WTC11 (cell line): ENCODE results near the gene ZFAND3. TPM values are rescaled to one million over a fixed set of nuclear protein-coding genes. Genes with fewer than 3 reads are reported as not detected.

ENCODE experiments used
- ATAC-seq: fragments of 200-7000 bp; cut with Tn5 transposase; 2 replicates; pipeline ENCODE4 v1.10.0; 2021; ENCODE audit warnings: mild to moderate bottlenecking, moderate library complexity
- CTCF ChIA-PET: fragments of 300-600 bp; sonication (Branson Sonifier 250); formaldehyde crosslinking; loops from one replicate; lab custom pipeline; 2021; ENCODE audit warnings: antibody characterized with exemption; lab: Charles Lee
- POLR2A ChIA-PET: fragments of 350-600 bp; sonication (Branson Sonifier 250); formaldehyde crosslinking; loops from one replicate; lab custom pipeline; 2021; ENCODE audit warnings: antibody characterized with exemption; lab: Charles Lee
- DNase-seq: peaks from one replicate; pipeline ENCODE4 v3.0.0; 2021; ENCODE audit warnings: low spot score
- H3K27ac Mint-ChIP-seq: 2 replicates; pipeline ENCODE4 v1.8.0; 2021; ENCODE audit warnings: mixed read lengths
- H3K27me3 Mint-ChIP-seq: 2 replicates; pipeline ENCODE4 v1.8.0; 2021; ENCODE audit warnings: low read depth, mild to moderate bottlenecking, moderate library complexity, mixed read lengths
- H3K36me3 Mint-ChIP-seq: 2 replicates; pipeline ENCODE4 v1.8.0; 2021; ENCODE audit warnings: mixed read lengths
- H3K4me1 Mint-ChIP-seq: 2 replicates; pipeline ENCODE4 v1.8.0; 2022; ENCODE audit warnings: mixed read lengths
- H3K4me3 Mint-ChIP-seq: 2 replicates; pipeline ENCODE4 v1.8.0; 2021; ENCODE audit warnings: mild to moderate bottlenecking, moderate library complexity, mixed read lengths
- H3K9me3 Mint-ChIP-seq: 2 replicates; pipeline ENCODE4 v1.8.0; 2021; ENCODE audit warnings: mixed read lengths
- ESRRA ChIP-seq: sonication (generic); formaldehyde crosslinking; IDR thresholded peaks from 2 replicates; pipeline ENCODE4 v1.8.1; 2022; ENCODE audit warnings: mild to moderate bottlenecking, missing genetic modification reagents, borderline replicate concordance
- FOXJ3 ChIP-seq: sonication (generic); formaldehyde crosslinking; IDR thresholded peaks from 2 replicates; pipeline ENCODE4 v1.9.0; 2021; ENCODE audit warnings: missing genetic modification reagents, mild to moderate bottlenecking, borderline replicate concordance
- FOXK1 ChIP-seq: sonication (generic); formaldehyde crosslinking; IDR thresholded peaks from 2 replicates; pipeline ENCODE4 v1.8.0; 2022; ENCODE audit warnings: mild to moderate bottlenecking, moderate library complexity, missing genetic modification reagents
- FOXP1 ChIP-seq: sonication (generic); formaldehyde crosslinking; IDR thresholded peaks from 2 replicates; pipeline ENCODE4 v1.8.0; 2022; ENCODE audit warnings: missing genetic modification reagents, mild to moderate bottlenecking, moderate library complexity, borderline replicate concordance
- GRHL2 ChIP-seq: fragments of 250-450 bp; sonication (Bioruptor Pico); IDR thresholded peaks from 2 replicates; pipeline ENCODE4 v1.8.0; 2022; ENCODE audit warnings: mild to moderate bottlenecking, moderate library complexity; ENCODE audit not compliant: insufficient replicate concordance, severe bottlenecking
- JUN ChIP-seq: sonication (generic); formaldehyde crosslinking; IDR thresholded peaks from 2 replicates; pipeline ENCODE4 v1.8.0; 2023; ENCODE audit warnings: mild to moderate bottlenecking, missing genetic modification reagents
- MXD4 ChIP-seq: fragments of 250-450 bp; sonication (Bioruptor Pico); IDR thresholded peaks from 2 replicates; pipeline ENCODE4 v1.8.0; 2021; ENCODE audit warnings: mild to moderate bottlenecking, moderate library complexity, borderline replicate concordance
- MYBL2 ChIP-seq: sonication (generic); formaldehyde crosslinking; IDR thresholded peaks from 2 replicates; pipeline ENCODE4 v1.8.1; 2023; ENCODE audit warnings: mild to moderate bottlenecking, moderate library complexity, missing genetic modification reagents
- NR3C1 ChIP-seq: sonication (generic); formaldehyde crosslinking; conservative IDR thresholded peaks from 2 replicates; pipeline ENCODE4 v1.8.1; 2023; ENCODE audit warnings: low read depth, mild to moderate bottlenecking, missing genetic modification reagents
- SP1 ChIP-seq: sonication (generic); formaldehyde crosslinking; conservative IDR thresholded peaks from 2 replicates; pipeline ENCODE4 v1.8.1; 2022; ENCODE audit warnings: missing genetic modification reagents
- ZBTB21 ChIP-seq: sonication (generic); formaldehyde crosslinking; IDR thresholded peaks from 2 replicates; pipeline ENCODE4 v1.8.1; 2023; ENCODE audit warnings: mild to moderate bottlenecking, missing genetic modification reagents, borderline replicate concordance
- ZNF138 ChIP-seq: sonication (generic); formaldehyde crosslinking; conservative IDR thresholded peaks from 2 replicates; pipeline ENCODE4 v1.8.1; 2022; ENCODE audit warnings: mild to moderate bottlenecking, moderate library complexity, missing genetic modification reagents
- ZNF219 ChIP-seq: sonication (generic); formaldehyde crosslinking; IDR thresholded peaks from 2 replicates; pipeline ENCODE4 v1.8.0; 2023; ENCODE audit warnings: missing genetic modification reagents, mild to moderate bottlenecking, borderline replicate concordance
- ZNF423 ChIP-seq: fragments of 250-450 bp; sonication (Bioruptor Pico); IDR thresholded peaks from 2 replicates; pipeline ENCODE4 v2.1.2; 2022; ENCODE audit warnings: mild to moderate bottlenecking, moderate library complexity
- total RNA-seq: library from RNA; stranded (reverse); gene quantifications from 3 replicates; pipeline ENCODE4 v1.2.3, GENCODE V29; 2021
- TF ChIP-seq, protein P1 (sequence below): fragments of 200-600 bp; IDR thresholded peaks from 2 replicates; pipeline ENCODE4 v1.8.0; 2022; ENCODE audit warnings: antibody characterized with exemption
- TF ChIP-seq, protein P2 (sequence below): sonication (generic); formaldehyde crosslinking; IDR thresholded peaks from 2 replicates; pipeline ENCODE4 v1.8.1; 2023; ENCODE audit warnings: mild to moderate bottlenecking, missing genetic modification reagents, moderate library complexity
- TF ChIP-seq, protein P3 (sequence below): sonication (generic); formaldehyde crosslinking; IDR thresholded peaks from 2 replicates; pipeline ENCODE4 v1.8.1; 2022; ENCODE audit warnings: mild to moderate bottlenecking, missing genetic modification reagents, moderate library complexity, borderline replicate concordance
- TF ChIP-seq, protein P4 (sequence below): fragments of 250-450 bp; sonication (Bioruptor Pico); IDR thresholded peaks from 2 replicates; pipeline ENCODE4 v1.9.0; 2021; ENCODE audit warnings: mild to moderate bottlenecking, borderline replicate concordance
- TF ChIP-seq, protein P5 (sequence below): sonication (generic); formaldehyde crosslinking; IDR thresholded peaks from 2 replicates; pipeline ENCODE4 v1.8.1; 2023; ENCODE audit warnings: mild to moderate bottlenecking, missing genetic modification reagents, moderate library complexity
- TF ChIP-seq, protein P6 (sequence below): fragments of 250-450 bp; sonication (Bioruptor Pico); IDR thresholded peaks from 2 replicates; pipeline ENCODE4 v2.1.2; 2022; ENCODE audit warnings: mild to moderate bottlenecking, moderate library complexity
- TF ChIP-seq, protein P7 (sequence below): sonication (generic); formaldehyde crosslinking; IDR thresholded peaks from 2 replicates; pipeline ENCODE4 v1.8.1; 2023; ENCODE audit warnings: mild to moderate bottlenecking, missing genetic modification reagents
- TF ChIP-seq, protein P8 (sequence below): sonication (generic); formaldehyde crosslinking; IDR thresholded peaks from 2 replicates; pipeline ENCODE4 v1.8.0; 2022; ENCODE audit warnings: mild to moderate bottlenecking, missing genetic modification reagents

Gene ZFAND3
- total RNA-seq, 1 experiment from 2014 or later: 50.3 TPM

DNA sequence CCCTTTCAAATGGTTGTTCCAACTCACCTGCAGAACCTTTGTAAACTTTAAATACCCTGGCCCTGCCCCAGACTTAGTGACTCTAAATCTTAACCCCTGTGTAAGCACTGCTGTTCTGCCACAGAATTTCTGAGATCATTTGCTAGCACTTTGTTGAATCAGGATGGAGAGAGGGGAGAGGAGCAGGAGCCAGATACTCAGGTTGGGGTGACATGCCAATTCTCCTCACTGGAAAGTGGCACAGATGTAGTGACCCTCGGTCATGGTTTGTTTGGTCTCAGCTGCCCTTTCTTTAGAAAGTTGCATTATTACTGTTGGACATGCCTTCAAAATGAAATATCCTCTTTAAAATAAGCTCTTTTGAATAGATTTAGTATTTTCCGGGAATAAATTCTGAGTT is 168.0 kb downstream of the ZFAND3 start:
- no peak overlapping the region for H3K27ac Mint-ChIP-seq
- POLR2A ChIA-PET: no interaction called here
- ATAC-seq (no peak), DNase-seq (no peak)
- H3K27me3 Mint-ChIP-seq: no peaks in the 10 kb centered on the region
- CTCF ChIA-PET: no interaction called here
- H3K9me3 Mint-ChIP-seq: no peaks in the 10 kb centered on the region
- peaks cover 18% of the 10 kb centered on the region for H3K4me1 Mint-ChIP-seq
- TF ChIP-seq, protein P1, sequence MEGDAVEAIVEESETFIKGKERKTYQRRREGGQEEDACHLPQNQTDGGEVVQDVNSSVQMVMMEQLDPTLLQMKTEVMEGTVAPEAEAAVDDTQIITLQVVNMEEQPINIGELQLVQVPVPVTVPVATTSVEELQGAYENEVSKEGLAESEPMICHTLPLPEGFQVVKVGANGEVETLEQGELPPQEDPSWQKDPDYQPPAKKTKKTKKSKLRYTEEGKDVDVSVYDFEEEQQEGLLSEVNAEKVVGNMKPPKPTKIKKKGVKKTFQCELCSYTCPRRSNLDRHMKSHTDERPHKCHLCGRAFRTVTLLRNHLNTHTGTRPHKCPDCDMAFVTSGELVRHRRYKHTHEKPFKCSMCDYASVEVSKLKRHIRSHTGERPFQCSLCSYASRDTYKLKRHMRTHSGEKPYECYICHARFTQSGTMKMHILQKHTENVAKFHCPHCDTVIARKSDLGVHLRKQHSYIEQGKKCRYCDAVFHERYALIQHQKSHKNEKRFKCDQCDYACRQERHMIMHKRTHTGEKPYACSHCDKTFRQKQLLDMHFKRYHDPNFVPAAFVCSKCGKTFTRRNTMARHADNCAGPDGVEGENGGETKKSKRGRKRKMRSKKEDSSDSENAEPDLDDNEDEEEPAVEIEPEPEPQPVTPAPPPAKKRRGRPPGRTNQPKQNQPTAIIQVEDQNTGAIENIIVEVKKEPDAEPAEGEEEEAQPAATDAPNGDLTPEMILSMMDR: no peak
- TF ChIP-seq GRHL2 (CRISPR knock-in tag): no peak
- TF ChIP-seq ESRRA (CRISPR knock-in tag): no peak
- TF ChIP-seq ZNF423 (CRISPR knock-in tag): no peak
- TF ChIP-seq FOXK1 (CRISPR knock-in tag): no peak
- TF ChIP-seq, protein P2, sequence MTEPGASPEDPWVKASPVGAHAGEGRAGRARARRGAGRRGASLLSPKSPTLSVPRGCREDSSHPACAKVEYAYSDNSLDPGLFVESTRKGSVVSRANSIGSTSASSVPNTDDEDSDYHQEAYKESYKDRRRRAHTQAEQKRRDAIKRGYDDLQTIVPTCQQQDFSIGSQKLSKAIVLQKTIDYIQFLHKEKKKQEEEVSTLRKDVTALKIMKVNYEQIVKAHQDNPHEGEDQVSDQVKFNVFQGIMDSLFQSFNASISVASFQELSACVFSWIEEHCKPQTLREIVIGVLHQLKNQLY (CRISPR knock-in tag): no peak
- no peak for TF ChIP-seq NR3C1
- TF ChIP-seq, protein P3, sequence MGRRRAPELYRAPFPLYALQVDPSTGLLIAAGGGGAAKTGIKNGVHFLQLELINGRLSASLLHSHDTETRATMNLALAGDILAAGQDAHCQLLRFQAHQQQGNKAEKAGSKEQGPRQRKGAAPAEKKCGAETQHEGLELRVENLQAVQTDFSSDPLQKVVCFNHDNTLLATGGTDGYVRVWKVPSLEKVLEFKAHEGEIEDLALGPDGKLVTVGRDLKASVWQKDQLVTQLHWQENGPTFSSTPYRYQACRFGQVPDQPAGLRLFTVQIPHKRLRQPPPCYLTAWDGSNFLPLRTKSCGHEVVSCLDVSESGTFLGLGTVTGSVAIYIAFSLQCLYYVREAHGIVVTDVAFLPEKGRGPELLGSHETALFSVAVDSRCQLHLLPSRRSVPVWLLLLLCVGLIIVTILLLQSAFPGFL: no peak
- TF ChIP-seq, protein P4, sequence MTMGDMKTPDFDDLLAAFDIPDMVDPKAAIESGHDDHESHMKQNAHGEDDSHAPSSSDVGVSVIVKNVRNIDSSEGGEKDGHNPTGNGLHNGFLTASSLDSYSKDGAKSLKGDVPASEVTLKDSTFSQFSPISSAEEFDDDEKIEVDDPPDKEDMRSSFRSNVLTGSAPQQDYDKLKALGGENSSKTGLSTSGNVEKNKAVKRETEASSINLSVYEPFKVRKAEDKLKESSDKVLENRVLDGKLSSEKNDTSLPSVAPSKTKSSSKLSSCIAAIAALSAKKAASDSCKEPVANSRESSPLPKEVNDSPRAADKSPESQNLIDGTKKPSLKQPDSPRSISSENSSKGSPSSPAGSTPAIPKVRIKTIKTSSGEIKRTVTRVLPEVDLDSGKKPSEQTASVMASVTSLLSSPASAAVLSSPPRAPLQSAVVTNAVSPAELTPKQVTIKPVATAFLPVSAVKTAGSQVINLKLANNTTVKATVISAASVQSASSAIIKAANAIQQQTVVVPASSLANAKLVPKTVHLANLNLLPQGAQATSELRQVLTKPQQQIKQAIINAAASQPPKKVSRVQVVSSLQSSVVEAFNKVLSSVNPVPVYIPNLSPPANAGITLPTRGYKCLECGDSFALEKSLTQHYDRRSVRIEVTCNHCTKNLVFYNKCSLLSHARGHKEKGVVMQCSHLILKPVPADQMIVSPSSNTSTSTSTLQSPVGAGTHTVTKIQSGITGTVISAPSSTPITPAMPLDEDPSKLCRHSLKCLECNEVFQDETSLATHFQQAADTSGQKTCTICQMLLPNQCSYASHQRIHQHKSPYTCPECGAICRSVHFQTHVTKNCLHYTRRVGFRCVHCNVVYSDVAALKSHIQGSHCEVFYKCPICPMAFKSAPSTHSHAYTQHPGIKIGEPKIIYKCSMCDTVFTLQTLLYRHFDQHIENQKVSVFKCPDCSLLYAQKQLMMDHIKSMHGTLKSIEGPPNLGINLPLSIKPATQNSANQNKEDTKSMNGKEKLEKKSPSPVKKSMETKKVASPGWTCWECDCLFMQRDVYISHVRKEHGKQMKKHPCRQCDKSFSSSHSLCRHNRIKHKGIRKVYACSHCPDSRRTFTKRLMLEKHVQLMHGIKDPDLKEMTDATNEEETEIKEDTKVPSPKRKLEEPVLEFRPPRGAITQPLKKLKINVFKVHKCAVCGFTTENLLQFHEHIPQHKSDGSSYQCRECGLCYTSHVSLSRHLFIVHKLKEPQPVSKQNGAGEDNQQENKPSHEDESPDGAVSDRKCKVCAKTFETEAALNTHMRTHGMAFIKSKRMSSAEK (CRISPR knock-in tag): no peak
- TF ChIP-seq ZBTB21: no peak
- TF ChIP-seq SP1 (CRISPR knock-in tag): no peak
- no peak for TF ChIP-seq JUN (CRISPR knock-in tag)
- TF ChIP-seq, protein P5, sequence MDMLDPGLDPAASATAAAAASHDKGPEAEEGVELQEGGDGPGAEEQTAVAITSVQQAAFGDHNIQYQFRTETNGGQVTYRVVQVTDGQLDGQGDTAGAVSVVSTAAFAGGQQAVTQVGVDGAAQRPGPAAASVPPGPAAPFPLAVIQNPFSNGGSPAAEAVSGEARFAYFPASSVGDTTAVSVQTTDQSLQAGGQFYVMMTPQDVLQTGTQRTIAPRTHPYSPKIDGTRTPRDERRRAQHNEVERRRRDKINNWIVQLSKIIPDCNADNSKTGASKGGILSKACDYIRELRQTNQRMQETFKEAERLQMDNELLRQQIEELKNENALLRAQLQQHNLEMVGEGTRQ (CRISPR knock-in tag): no peak
- TF ChIP-seq, protein P6, sequence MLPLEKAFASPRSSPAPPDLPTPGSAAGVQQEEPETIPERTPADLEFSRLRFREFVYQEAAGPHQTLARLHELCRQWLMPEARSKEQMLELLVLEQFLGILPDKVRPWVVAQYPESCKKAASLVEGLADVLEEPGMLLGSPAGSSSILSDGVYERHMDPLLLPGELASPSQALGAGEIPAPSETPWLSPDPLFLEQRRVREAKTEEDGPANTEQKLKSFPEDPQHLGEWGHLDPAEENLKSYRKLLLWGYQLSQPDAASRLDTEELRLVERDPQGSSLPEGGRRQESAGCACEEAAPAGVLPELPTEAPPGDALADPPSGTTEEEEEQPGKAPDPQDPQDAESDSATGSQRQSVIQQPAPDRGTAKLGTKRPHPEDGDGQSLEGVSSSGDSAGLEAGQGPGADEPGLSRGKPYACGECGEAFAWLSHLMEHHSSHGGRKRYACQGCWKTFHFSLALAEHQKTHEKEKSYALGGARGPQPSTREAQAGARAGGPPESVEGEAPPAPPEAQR: no peak
- no peak overlapping the region for H3K4me3 Mint-ChIP-seq
- H3K36me3 Mint-ChIP-seq: no peaks in the 10 kb centered on the region

DNA sequence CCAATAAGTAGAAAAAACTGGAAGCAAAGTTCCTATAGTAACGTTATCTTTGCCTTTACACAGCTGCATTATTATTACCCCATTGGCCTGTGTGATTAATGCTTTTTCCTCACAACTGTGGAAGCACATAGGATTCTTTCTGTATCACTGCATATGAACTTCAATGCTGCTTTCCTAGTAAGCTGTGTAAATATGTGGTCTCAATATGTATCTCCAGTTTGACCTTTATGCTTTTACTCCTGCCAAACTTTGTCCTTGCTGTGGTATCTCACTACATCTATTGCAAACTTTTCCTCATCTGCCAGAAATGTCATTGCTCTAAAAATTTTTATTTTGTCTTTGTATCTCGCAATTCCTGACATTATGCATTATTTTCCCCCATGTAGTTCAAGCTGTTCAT is 168.6 kb downstream of the ZFAND3 start:
- no peaks in the 10 kb centered on the region for H3K36me3 Mint-ChIP-seq
- ATAC-seq: no peak
- POLR2A ChIA-PET: no interaction called here
- peaks cover 18% of the 10 kb centered on the region for H3K4me1 Mint-ChIP-seq
- H3K9me3 Mint-ChIP-seq: no peaks in the 10 kb centered on the region
- no peak for DNase-seq
- CTCF ChIA-PET: no interaction called here
- no peak overlapping the region for H3K27ac Mint-ChIP-seq
- H3K27me3 Mint-ChIP-seq: no peaks in the 10 kb centered on the region
- no peak overlapping the region for H3K4me3 Mint-ChIP-seq
- no peak for TF ChIP-seq FOXJ3
- no peak for TF ChIP-seq ZNF138
- TF ChIP-seq, protein P7, sequence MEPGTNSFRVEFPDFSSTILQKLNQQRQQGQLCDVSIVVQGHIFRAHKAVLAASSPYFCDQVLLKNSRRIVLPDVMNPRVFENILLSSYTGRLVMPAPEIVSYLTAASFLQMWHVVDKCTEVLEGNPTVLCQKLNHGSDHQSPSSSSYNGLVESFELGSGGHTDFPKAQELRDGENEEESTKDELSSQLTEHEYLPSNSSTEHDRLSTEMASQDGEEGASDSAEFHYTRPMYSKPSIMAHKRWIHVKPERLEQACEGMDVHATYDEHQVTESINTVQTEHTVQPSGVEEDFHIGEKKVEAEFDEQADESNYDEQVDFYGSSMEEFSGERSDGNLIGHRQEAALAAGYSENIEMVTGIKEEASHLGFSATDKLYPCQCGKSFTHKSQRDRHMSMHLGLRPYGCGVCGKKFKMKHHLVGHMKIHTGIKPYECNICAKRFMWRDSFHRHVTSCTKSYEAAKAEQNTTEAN (CRISPR knock-in tag): no peak
- TF ChIP-seq ZNF219: no peak
- no peak for TF ChIP-seq FOXP1 (CRISPR knock-in tag)
- TF ChIP-seq MYBL2: no peak
- TF ChIP-seq, protein P8, sequence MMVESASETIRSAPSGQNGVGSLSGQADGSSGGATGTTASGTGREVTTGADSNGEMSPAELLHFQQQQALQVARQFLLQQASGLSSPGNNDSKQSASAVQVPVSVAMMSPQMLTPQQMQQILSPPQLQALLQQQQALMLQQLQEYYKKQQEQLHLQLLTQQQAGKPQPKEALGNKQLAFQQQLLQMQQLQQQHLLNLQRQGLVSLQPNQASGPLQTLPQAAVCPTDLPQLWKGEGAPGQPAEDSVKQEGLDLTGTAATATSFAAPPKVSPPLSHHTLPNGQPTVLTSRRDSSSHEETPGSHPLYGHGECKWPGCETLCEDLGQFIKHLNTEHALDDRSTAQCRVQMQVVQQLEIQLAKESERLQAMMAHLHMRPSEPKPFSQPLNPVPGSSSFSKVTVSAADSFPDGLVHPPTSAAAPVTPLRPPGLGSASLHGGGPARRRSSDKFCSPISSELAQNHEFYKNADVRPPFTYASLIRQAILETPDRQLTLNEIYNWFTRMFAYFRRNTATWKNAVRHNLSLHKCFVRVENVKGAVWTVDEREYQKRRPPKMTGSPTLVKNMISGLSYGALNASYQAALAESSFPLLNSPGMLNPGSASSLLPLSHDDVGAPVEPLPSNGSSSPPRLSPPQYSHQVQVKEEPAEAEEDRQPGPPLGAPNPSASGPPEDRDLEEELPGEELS: no peak
- no peak for TF ChIP-seq MXD4
